Muscle of leg (tissue), 16 donors: Measurements from ENCODE around the gene MPP3. TPM values are rescaled to one million over a fixed set of nuclear protein-coding genes. Genes with fewer than 3 reads are reported as not detected.

ENCODE experiments used
- DNase-seq: peaks from one replicate; pipeline ENCODE4 v3.0.0; 2013
- H3K27ac ChIP-seq: one replicate; pipeline ENCODE4 v1.5.1; 2013; ENCODE audit warnings: mild to moderate bottlenecking, low read length, control low read depth
- H3K27me3 ChIP-seq: one replicate; pipeline ENCODE4 v1.6.1; 2013; ENCODE audit warnings: low read length; ENCODE audit not compliant: control insufficient read depth, insufficient read depth
- H3K36me3 ChIP-seq: one replicate; pipeline ENCODE4 v1.6.1; 2013; ENCODE audit warnings: low read length; ENCODE audit not compliant: control insufficient read depth, insufficient read depth
- H3K4me1 ChIP-seq: one replicate; pipeline ENCODE4 v1.6.1; 2013; ENCODE audit warnings: low read length; ENCODE audit not compliant: control insufficient read depth, insufficient read depth
- H3K4me3 ChIP-seq: one replicate; pipeline ENCODE4 v1.5.1; 2013; ENCODE audit warnings: low read length, control low read depth
- H3K9me3 ChIP-seq: replicated peaks from 2 replicates; pipeline ENCODE4 v1.6.1; 2013; ENCODE audit warnings: low read depth, low read length; ENCODE audit not compliant: control insufficient read depth
- WGBS: methylation state at CpG from one replicate; pipeline ENCODE4 v1.1.5; 2013; ENCODE audit warnings: missing lambda C conversion rate; ENCODE audit not compliant: insufficient coverage; 5-methylcytosine and 5-hydroxymethylcytosine counted together
- long read RNA-seq, 11 donors: transcript quantifications; one replicate each; lab custom pipeline, GENCODE V29; 2026
- polyA plus RNA-seq, 8 donors: library from polyadenylated mRNA; unstranded; fragments of 120-200 nt; gene quantifications; one replicate each; pipeline versions ENCODE4 v1.2.1 to v1.2.3, GENCODE V29; 2013; ENCODE audit warnings: inconsistent platforms in 1 of 8, low replicate concordance in 1 of 8; ENCODE audit not compliant: insufficient read length in 8 of 8, insufficient read depth in 1 of 8
- total RNA-seq: library from RNA; stranded (reverse); fragments of 120-200 nt; gene quantifications from one replicate; pipeline ENCODE4 v1.2.4, GENCODE V29; 2013

MPP3 gene, protein sequence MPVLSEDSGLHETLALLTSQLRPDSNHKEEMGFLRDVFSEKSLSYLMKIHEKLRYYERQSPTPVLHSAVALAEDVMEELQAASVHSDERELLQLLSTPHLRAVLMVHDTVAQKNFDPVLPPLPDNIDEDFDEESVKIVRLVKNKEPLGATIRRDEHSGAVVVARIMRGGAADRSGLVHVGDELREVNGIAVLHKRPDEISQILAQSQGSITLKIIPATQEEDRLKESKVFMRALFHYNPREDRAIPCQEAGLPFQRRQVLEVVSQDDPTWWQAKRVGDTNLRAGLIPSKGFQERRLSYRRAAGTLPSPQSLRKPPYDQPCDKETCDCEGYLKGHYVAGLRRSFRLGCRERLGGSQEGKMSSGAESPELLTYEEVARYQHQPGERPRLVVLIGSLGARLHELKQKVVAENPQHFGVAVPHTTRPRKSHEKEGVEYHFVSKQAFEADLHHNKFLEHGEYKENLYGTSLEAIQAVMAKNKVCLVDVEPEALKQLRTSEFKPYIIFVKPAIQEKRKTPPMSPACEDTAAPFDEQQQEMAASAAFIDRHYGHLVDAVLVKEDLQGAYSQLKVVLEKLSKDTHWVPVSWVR
- total RNA-seq (7.1 TPM), polyA plus RNA-seq (1 to 10 TPM; 3.6 to 6.7 (median 6.1) TPM)
- long read RNA-seq, donor 1, result 0 reads
- long read RNA-seq, donor 2, result 0 reads
- long read RNA-seq, donor 3, result 0 reads
- long read RNA-seq, donor 4, result 0 reads
- long read RNA-seq, donor 5, result 0 reads
- long read RNA-seq, donor 6, result 0 reads
- long read RNA-seq, donor 7, result 0 reads
- long read RNA-seq, donor 8, partial matches to known transcripts, result 0 of 1 reads
- long read RNA-seq, donor 8, other reads (novel, unspliced or antisense), result 0 of 1 reads
- long read RNA-seq, donor 9, result 0 reads
- long read RNA-seq, donor 10, partial matches to known transcripts, result 0 of 1 reads
- long read RNA-seq, donor 10, other reads (novel, unspliced or antisense), result 0 of 1 reads
- long read RNA-seq, donor 11, result 0 reads

GRCh38 chr17:43832976-43833829 is at the start of gene MPP3:
Gene MPP3, minus strand, starts transcription at chr17:43833146. Its CDS starts 1,240 bp downstream, at chr17:43831906.
- Histone ChIP-seq H3K36me3 (peaks cover 23% of the 10 kb centered on the region), H3K4me3 (peak within 1 kb of the TSS; percentile 61), H3K9me3 (no peaks in the 10 kb centered on the region), H3K4me1 (peaks cover 16% of the 10 kb centered on the region), H3K27ac (no peak within 1 kb of the TSS), H3K27me3 (peaks cover 11% of the 10 kb centered on the region)
- under 1% methylated on average over 78 of the region's 87 CpGs for WGBS
- DNase-seq, result peak; percentile 88

- no peak for DNase-seq
- 92% methylated on average over 16 of the region's 27 CpGs for WGBS
- Histone ChIP-seq H3K36me3 (peaks cover 5% of the 10 kb centered on the region), H3K4me3 (no peak overlapping the region), H3K27ac (no peak overlapping the region), H3K4me1 (peaks cover 21% of the 10 kb centered on the region), H3K27me3 (no peaks in the 10 kb centered on the region), H3K9me3 (no peaks in the 10 kb centered on the region)
Measured at GRCh38 chr17:43881758-43882505, 49.0 kb upstream of the MPP3 start.

- Histone ChIP-seq H3K9me3 (no peaks in the 10 kb centered on the region), H3K4me1 (peaks cover 21% of the 10 kb centered on the region), H3K27ac (no peak overlapping the region), H3K27me3 (no peaks in the 10 kb centered on the region), H3K4me3 (no peak overlapping the region), H3K36me3 (peaks cover 5% of the 10 kb centered on the region)
- WGBS, result 95% methylated on average over 8 of the region's 12 CpGs
- no peak for DNase-seq
Measured at GRCh38 chr17:43881181-43881580, 48.2 kb upstream of the MPP3 start.

DNA sequence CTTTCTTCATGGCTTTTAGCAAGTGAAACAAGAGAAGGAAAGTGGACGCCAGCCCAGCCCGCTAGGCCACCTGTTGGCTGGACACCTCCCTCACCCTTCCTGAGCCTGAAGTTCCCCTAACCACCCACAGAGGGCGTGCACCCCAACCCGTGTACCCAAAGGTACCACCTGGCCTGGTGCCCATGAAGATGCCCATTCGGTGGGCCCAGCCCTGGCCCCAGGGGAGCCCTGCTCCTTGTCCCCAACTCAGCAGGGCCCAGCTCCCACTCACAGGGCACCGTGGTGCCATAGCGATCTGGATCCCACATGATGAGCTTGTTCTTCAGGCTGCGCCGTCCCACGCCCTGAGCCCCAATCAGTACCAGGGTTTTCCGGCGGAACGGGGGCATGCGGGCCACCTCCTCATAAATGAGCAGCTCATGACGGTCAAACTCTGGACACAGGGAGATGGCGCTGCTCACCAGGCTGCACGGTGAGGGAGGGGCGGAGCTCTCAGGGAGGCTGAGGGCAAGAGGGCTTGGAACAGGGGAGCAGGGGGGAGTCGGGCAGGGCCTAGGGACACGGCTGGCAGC is 47.6 kb upstream of the MPP3 start:
- Histone ChIP-seq H3K27ac (no peak overlapping the region), H3K9me3 (no peaks in the 10 kb centered on the region), H3K4me3 (no peak overlapping the region), H3K36me3 (peaks cover 5% of the 10 kb centered on the region), H3K27me3 (no peaks in the 10 kb centered on the region), H3K4me1 (peaks cover 21% of the 10 kb centered on the region)
- peak; percentile 83 for DNase-seq
- WGBS, result 76% methylated on average over 18 of the region's 20 CpGs

DNA sequence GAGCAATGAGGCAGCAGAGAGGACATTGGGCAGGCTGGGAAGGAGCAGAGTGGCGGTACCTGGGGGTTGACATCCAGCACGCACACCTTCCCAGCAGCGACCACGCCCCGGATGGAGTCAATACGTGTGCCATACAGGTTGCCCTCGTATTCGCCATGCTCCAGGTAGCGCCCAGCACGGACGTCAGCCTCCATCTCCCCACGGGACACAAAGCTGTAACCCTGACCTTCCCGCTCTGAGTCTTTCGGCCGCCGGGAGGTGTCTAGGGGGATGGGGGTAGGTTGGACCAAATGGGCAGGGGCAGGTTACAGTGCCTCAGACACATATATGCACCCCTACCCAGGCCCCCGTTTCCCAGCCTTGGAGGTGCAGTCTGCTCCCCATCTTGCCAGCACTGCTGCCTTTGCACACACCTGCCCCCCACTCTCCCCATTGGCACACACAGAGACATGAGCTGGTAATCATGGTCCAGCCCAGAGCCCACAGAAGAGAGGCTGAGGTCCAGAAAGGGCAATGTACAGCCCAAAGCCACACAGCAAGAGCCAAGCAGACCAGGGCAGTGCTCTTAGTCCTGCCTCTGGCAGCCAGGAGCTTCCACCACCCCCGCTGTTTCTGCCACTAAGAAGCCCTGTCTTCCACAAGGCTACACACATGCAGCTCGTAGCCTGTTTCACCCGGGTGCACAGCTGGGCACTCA is 46.9 kb upstream of the MPP3 start:
- H3K27ac ChIP-seq, result peak overlapping the region; percentile 4
- H3K4me3 ChIP-seq, result no peak overlapping the region
- DNase-seq, result no peak
- H3K27me3 ChIP-seq, result no peaks in the 10 kb centered on the region
- WGBS, result 81% methylated on average over 12 of the region's 20 CpGs
- H3K36me3 ChIP-seq, result peaks cover 5% of the 10 kb centered on the region
- no peaks in the 10 kb centered on the region for H3K9me3 ChIP-seq
- peaks cover 21% of the 10 kb centered on the region for H3K4me1 ChIP-seq

DNA sequence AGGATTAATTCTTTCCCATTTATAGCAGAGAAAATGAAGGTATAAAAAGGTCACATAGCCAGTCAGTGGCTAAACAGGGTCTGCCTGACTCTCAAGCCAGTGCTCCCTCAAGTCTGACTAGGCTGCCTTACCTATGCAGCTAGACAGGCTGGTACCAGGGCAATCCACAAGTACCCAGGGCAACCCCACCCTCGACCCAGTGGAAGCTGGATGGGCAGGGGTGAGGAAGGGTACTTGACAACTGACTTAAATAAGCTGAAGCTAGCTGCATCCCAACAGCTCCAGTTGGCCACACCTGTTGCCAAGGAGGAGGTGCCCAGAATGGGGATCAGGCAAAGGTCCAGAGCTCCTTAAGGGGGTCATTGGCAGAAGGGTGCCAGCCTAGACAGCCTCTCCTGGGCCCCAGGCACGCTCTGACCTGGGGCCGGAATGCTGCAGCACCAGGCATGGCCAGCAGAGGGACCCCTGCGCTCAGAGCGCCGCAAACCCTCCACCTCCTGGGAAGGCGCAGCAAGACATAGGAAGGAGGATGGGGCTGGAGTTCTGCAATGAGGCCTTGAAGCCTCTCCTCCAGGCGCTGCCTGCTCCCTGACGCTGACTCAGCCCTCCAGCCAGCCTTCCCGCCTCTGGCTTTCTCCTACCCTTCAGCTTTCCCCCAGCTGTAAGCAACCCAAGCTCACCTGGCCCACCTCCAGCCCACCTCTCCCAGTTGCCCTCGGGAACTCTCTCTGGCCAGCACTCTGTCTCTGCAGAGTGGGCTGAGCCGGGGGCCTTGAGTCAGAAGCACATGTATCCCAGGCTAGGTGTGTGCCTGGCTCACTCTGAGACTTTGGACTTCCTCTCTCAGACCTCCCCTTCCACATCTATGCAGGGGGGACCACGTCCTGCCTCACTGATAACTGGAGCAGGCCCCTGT is 45.6 kb upstream of the MPP3 start:
- H3K4me3 ChIP-seq, result no peak overlapping the region
- H3K4me1 ChIP-seq, result peaks cover 21% of the 10 kb centered on the region
- no peak overlapping the region for H3K27ac ChIP-seq
- H3K36me3 ChIP-seq, result peaks cover 5% of the 10 kb centered on the region
- no peaks in the 10 kb centered on the region for H3K27me3 ChIP-seq
- H3K9me3 ChIP-seq, result no peaks in the 10 kb centered on the region
- WGBS, result 12% methylated on average over 13 of the region's 13 CpGs
- DNase-seq, result peak; percentile 89

GRCh38 chr17:43877451-43878155 is 44.7 kb upstream of the MPP3 start:
- 93% methylated on average over 9 of the region's 10 CpGs for WGBS
- Histone ChIP-seq H3K4me1 (peaks cover 21% of the 10 kb centered on the region), H3K27me3 (peaks cover 2% of the 10 kb centered on the region), H3K27ac (no peak overlapping the region), H3K9me3 (no peaks in the 10 kb centered on the region), H3K36me3 (peaks cover 5% of the 10 kb centered on the region), H3K4me3 (no peak overlapping the region)
- no peak for DNase-seq
